Measurements from ENCODE around the gene S100A13.
"Not testable (repeated sequence)": the region's sequence is repeated elsewhere in the genome, so short reads cannot be mapped to it uniquely, and the experiment has no call there.

S100A13 gene

GRCh38 chr1:153626904-153627714 is at the start of gene S100A13:
TSS of gene S100A13 (minus strand) at chr1:153627505. CDS start at chr1:153626472, 1,033 bp downstream.
- peak; percentile 94 for DNase-seq

- DNase-seq: no peak
Measured at GRCh38 chr1:153673511-153673910, 46.2 kb upstream of the S100A13 start.

- not testable (repeated sequence) for DNase-seq
Measured at GRCh38 chr1:153671628-153672353, 44.5 kb upstream of the S100A13 start.

GRCh38 chr1:153670859-153671627 is 43.7 kb upstream of the S100A13 start, which contains the start of gene ILF2:
TSS of gene ILF2 (minus strand) at chr1:153670993. CDS start at chr1:153670922, 71 bp downstream.
- DNase-seq: peak; percentile 100

- DNase-seq: no peak
Measured at GRCh38 chr1:153670257-153670858, 43.1 kb upstream of the S100A13 start.

GRCh38 chr1:153669606-153670005 is 42.3 kb upstream of the S100A13 start:
- DNase-seq: no peak

- not testable (repeated sequence) for DNase-seq
Measured at GRCh38 chr1:153668672-153669071, 41.4 kb upstream of the S100A13 start.

GRCh38 chr1:153667439-153667838 is 40.1 kb upstream of the S100A13 start:
- DNase-seq: no peak

GRCh38 chr1:153663211-153663610 is 35.9 kb upstream of the S100A13 start:
- DNase-seq: no peak

- no peak for DNase-seq
Measured at GRCh38 chr1:153662269-153662668, 35.0 kb upstream of the S100A13 start.

GRCh38 chr1:153661111-153661708 is 33.9 kb upstream of the S100A13 start:
- no peak for DNase-seq

- DNase-seq: no peak
Measured at GRCh38 chr1:153659656-153660055, 32.4 kb upstream of the S100A13 start.

GRCh38 chr1:153659175-153659534 is 31.9 kb upstream of the S100A13 start:
- no peak for DNase-seq

- peak; percentile 95 for DNase-seq
Measured at GRCh38 chr1:153658400-153659174, 31.3 kb upstream of the S100A13 start, which contains the start of gene SNAPIN. TSS of gene SNAPIN (plus strand) at chr1:153658703. CDS start at chr1:153658744, 41 bp downstream.

GRCh38 chr1:153655333-153655732 is 28.0 kb upstream of the S100A13 start:
- no peak for DNase-seq

GRCh38 chr1:153652805-153653500 is 25.6 kb upstream of the S100A13 start:
- no peak for DNase-seq

- DNase-seq: no peak
Measured at GRCh38 chr1:153651771-153652170, 24.5 kb upstream of the S100A13 start.

GRCh38 chr1:153649863-153650235 is 22.5 kb upstream of the S100A13 start:
- DNase-seq: no peak

- DNase-seq: no peak
Measured at GRCh38 chr1:153649137-153649862, 22.0 kb upstream of the S100A13 start.

- no peak for DNase-seq
Measured at GRCh38 chr1:153648000-153648643, 20.8 kb upstream of the S100A13 start.

Measured in eye (tissue), 1 donor.